Measurements from ENCODE around the gene ZNF521. TPM values are rescaled to one million over a fixed set of nuclear protein-coding genes. Genes with fewer than 3 reads are reported as not detected.

The ZNF521 gene
- total RNA-seq, 2 donors from 2014 or later, result 8.0 to 17.2 TPM

GRCh38 chr18:25047421-25047820, 304.5 kb downstream of the ZNF521 start:
- no peaks in the 10 kb centered on the region for H3K27me3 ChIP-seq (replicated peaks; ENCODE audit: insufficient read depth)
- H3K4me3 ChIP-seq, result no peak overlapping the region

GRCh38 chr18:25044694-25045093, 307.3 kb downstream of the ZNF521 start:
- Histone ChIP-seq H3K4me3 (no peak overlapping the region), H3K9me3 (no peaks in the 10 kb centered on the region), H3K36me3 (no peaks in the 10 kb centered on the region), H3K27me3 (replicated peaks; ENCODE audit: insufficient read depth) (no peaks in the 10 kb centered on the region), H3K27ac (no peak overlapping the region), H3K4me1 (ENCODE audit: control insufficient read depth in 1 of 2, low read depth in 2 of 2) (no peaks in the 10 kb centered on the region)
- TF ChIP-seq CTCF (IDR thresholded peaks at IDR 0.05), result no peak
- DNase-seq (ENCODE audit: low spot score), result no peak
- ATAC-seq (ENCODE audit: insufficient number of reproducible peaks, low FRiP score, low read depth), result no peak

More at GRCh38 chr18:25047421-25047820, 304.5 kb downstream of the ZNF521 start:
- DNase-seq (ENCODE audit: low spot score) (no peak), ATAC-seq (ENCODE audit: insufficient number of reproducible peaks, low FRiP score, low read depth) (no peak)
- Histone ChIP-seq H3K36me3 (no peaks in the 10 kb centered on the region), H3K27ac (no peak overlapping the region), H3K9me3 (no peaks in the 10 kb centered on the region), H3K4me1 (ENCODE audit: control insufficient read depth in 1 of 2, low read depth in 2 of 2) (no peaks in the 10 kb centered on the region)
- no peak for TF ChIP-seq CTCF (IDR thresholded peaks at IDR 0.05)

GRCh38 chr18:25043104-25043503, 308.9 kb downstream of the ZNF521 start:
- Histone ChIP-seq H3K4me1 (ENCODE audit: control insufficient read depth in 1 of 2, low read depth in 2 of 2) (no peaks in the 10 kb centered on the region), H3K27me3 (replicated peaks; ENCODE audit: insufficient read depth) (no peaks in the 10 kb centered on the region), H3K36me3 (no peaks in the 10 kb centered on the region), H3K9me3 (no peaks in the 10 kb centered on the region), H3K27ac (no peak overlapping the region), H3K4me3 (no peak overlapping the region)
- ATAC-seq (ENCODE audit: insufficient number of reproducible peaks, low FRiP score, low read depth) (no peak), DNase-seq (ENCODE audit: low spot score) (no peak)
- TF ChIP-seq CTCF (IDR thresholded peaks at IDR 0.05), result no peak

GRCh38 chr18:25042641-25043051, 309.3 kb downstream of the ZNF521 start:
- H3K4me3 ChIP-seq, result no peak overlapping the region
- DNase-seq (ENCODE audit: low spot score) (no peak), ATAC-seq (ENCODE audit: insufficient number of reproducible peaks, low FRiP score, low read depth) (no peak)
- no peaks in the 10 kb centered on the region for H3K4me1 ChIP-seq (ENCODE audit: control insufficient read depth in 1 of 2, low read depth in 2 of 2)
- TF ChIP-seq CTCF (IDR thresholded peaks at IDR 0.05), result no peak
- no peaks in the 10 kb centered on the region for H3K9me3 ChIP-seq
- H3K27me3 ChIP-seq (replicated peaks; ENCODE audit: insufficient read depth), result no peaks in the 10 kb centered on the region
- H3K27ac ChIP-seq, result no peak overlapping the region
- no peaks in the 10 kb centered on the region for H3K36me3 ChIP-seq

- H3K9me3 ChIP-seq, result no peaks in the 10 kb centered on the region
- no peak overlapping the region for H3K4me3 ChIP-seq
- no peaks in the 10 kb centered on the region for H3K27me3 ChIP-seq (replicated peaks; ENCODE audit: insufficient read depth)
- ATAC-seq (ENCODE audit: insufficient number of reproducible peaks, low FRiP score, low read depth) (no peak), DNase-seq (ENCODE audit: low spot score) (no peak)
- no peak for TF ChIP-seq CTCF (IDR thresholded peaks at IDR 0.05)
- no peaks in the 10 kb centered on the region for H3K36me3 ChIP-seq
- H3K4me1 ChIP-seq (ENCODE audit: control insufficient read depth in 1 of 2, low read depth in 2 of 2), result no peaks in the 10 kb centered on the region
- no peak overlapping the region for H3K27ac ChIP-seq
Measured at GRCh38 chr18:25039781-25040180, 312.2 kb downstream of the ZNF521 start.

All from thoracic aorta (tissue), 2 donors.